Trophoblast cell (in vitro differentiated cells and primary cell): ENCODE data around the gene ATOSA.

Experiments used
- DNase-seq, 2 donors: peaks; one replicate each; pipeline ENCODE4 v3.0.0-alpha.2; 2016
- H2AFZ ChIP-seq: 2 replicates; pipeline ENCODE4 v1.6.1; 2013; ENCODE audit warnings: low read length, moderate library complexity, mild to moderate bottlenecking; ENCODE audit not compliant: insufficient read depth, poor library complexity
- H2AK5ac ChIP-seq: 2 replicates; pipeline ENCODE4 v1.6.1; 2013; ENCODE audit warnings: mild to moderate bottlenecking, low read length
- H2BK120ac ChIP-seq: 2 replicates; pipeline ENCODE4 v1.6.1; 2013; ENCODE audit warnings: low read length, mild to moderate bottlenecking, moderate library complexity; ENCODE audit not compliant: insufficient read depth, poor library complexity
- H2BK12ac ChIP-seq: 2 replicates; pipeline ENCODE4 v1.6.1; 2013; ENCODE audit warnings: mild to moderate bottlenecking, low read length, moderate library complexity
- H2BK5ac ChIP-seq: 2 replicates; pipeline ENCODE4 v1.6.1; 2013; ENCODE audit warnings: low read length, low read depth, moderate library complexity, mild to moderate bottlenecking; ENCODE audit not compliant: poor library complexity
- H3K14ac ChIP-seq: 2 replicates; pipeline ENCODE4 v1.6.1; 2013; ENCODE audit warnings: mild to moderate bottlenecking, low read length
- H3K18ac ChIP-seq: 2 replicates; pipeline ENCODE4 v1.6.1; 2013; ENCODE audit warnings: mild to moderate bottlenecking, low read length
- H3K23ac ChIP-seq: 2 replicates; pipeline ENCODE4 v1.6.1; 2013; ENCODE audit warnings: low read length
- H3K27ac ChIP-seq: 2 replicates; pipeline ENCODE4 v1.5.1; 2013; ENCODE audit warnings: low read depth, mild to moderate bottlenecking, inconsistent platforms, low read length, moderate library complexity
- H3K27me3 ChIP-seq: 2 replicates; pipeline ENCODE4 v1.6.1; 2013; ENCODE audit warnings: inconsistent platforms, mild to moderate bottlenecking, low read length, moderate library complexity; ENCODE audit not compliant: insufficient read depth
- H3K36me3 ChIP-seq, 2 experiments: 1 replicate in 1 of 2; 2 replicates in 1 of 2; pipeline ENCODE4 v1.6.1; 2013; ENCODE audit warnings: low read length in 2 of 2, mild to moderate bottlenecking in 2 of 2, moderate library complexity in 1 of 2; ENCODE audit not compliant: insufficient read depth in 2 of 2, control insufficient read depth in 1 of 2
- H3K4ac ChIP-seq: 2 replicates; pipeline ENCODE4 v1.6.1; 2013; ENCODE audit warnings: low read depth, mild to moderate bottlenecking, low read length, moderate library complexity
- H3K4me1 ChIP-seq, 2 experiments: 1 replicate in 1 of 2; 2 replicates in 1 of 2; pipeline ENCODE4 v1.6.1; 2013; ENCODE audit warnings: low read length in 2 of 2, mild to moderate bottlenecking in 2 of 2, moderate library complexity in 1 of 2; ENCODE audit not compliant: insufficient read depth in 2 of 2, control insufficient read depth in 1 of 2
- H3K4me2 ChIP-seq: 2 replicates; pipeline ENCODE4 v1.6.1; 2013; ENCODE audit warnings: inconsistent platforms, mild to moderate bottlenecking, low read length, moderate library complexity
- H3K4me3 ChIP-seq: 2 replicates; pipeline ENCODE4 v1.5.1; 2013; ENCODE audit warnings: mild to moderate bottlenecking, low read depth, low read length, inconsistent platforms
- H3K79me1 ChIP-seq: one replicate; pipeline ENCODE4 v1.6.1; 2013; ENCODE audit warnings: low read length
- H3K79me2 ChIP-seq: 2 replicates; pipeline ENCODE4 v1.6.1; 2013; ENCODE audit warnings: low read length, mild to moderate bottlenecking; ENCODE audit not compliant: control insufficient read depth, insufficient read depth, poor library complexity
- H3K9ac ChIP-seq: 2 replicates; pipeline ENCODE4 v1.6.1; 2013; ENCODE audit warnings: mild to moderate bottlenecking, low read length
- H3K9me3 ChIP-seq: 2 replicates; pipeline ENCODE4 v1.6.1; 2013; ENCODE audit warnings: low read depth, mild to moderate bottlenecking, control low read depth, inconsistent platforms, low read length; ENCODE audit not compliant: insufficient read depth
- H4K12ac ChIP-seq: 2 replicates; pipeline ENCODE4 v1.6.1; 2013; ENCODE audit warnings: low read depth, mild to moderate bottlenecking, low read length, moderate library complexity
- H4K8ac ChIP-seq: 2 replicates; pipeline ENCODE4 v1.6.1; 2013; ENCODE audit warnings: low read depth, mild to moderate bottlenecking, low read length, moderate library complexity
- H4K91ac ChIP-seq: one replicate; pipeline ENCODE4 v1.6.1; 2013; ENCODE audit warnings: low read depth, mild to moderate bottlenecking, low read length, moderate library complexity
- WGBS: extraction: QIAGEN DNeasy Blood & Tissue Kit; methylation state at CpG from one replicate; pipeline ENCODE4 v1.1.7; 2013; ENCODE audit warnings: missing lambda C conversion rate; ENCODE audit not compliant: insufficient read length, insufficient coverage; ENCODE audit errors: extremely low coverage; 5-methylcytosine and 5-hydroxymethylcytosine counted together

ATOSA gene

DNA sequence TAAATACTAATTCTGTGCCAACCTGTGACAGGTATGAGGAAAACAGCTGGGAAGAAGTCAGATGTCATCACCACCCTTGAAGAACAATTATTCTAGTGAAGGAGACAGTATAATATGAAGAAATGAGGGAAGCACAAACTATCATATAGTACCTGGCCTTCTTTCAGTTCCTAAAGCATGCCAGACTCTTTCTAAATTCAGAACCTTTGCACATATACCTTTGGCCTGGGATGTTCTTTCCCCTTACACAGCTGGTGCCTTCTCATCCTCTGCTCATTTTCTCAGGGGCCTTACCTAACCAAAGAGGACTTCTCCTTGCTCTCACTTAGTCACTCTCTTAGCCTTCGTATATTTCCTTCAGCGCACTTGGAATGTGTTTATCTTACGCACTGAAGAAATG is 19.0 kb downstream of the ATOSA start:
- Histone ChIP-seq H4K8ac (no peak overlapping the region), H3K4me1 (no peaks in the 10 kb centered on the region), H3K79me2 (no peaks in the 10 kb centered on the region), H3K9ac (no peak overlapping the region), H3K4me3 (no peak overlapping the region), H3K14ac (no peak overlapping the region), H2BK12ac (no peak overlapping the region), H3K27ac (no peak overlapping the region), H3K9me3 (no peaks in the 10 kb centered on the region), H3K4me2 (no peak overlapping the region), H2AFZ (no peak overlapping the region), H2BK120ac (no peak overlapping the region), H3K23ac (no peak overlapping the region), H3K36me3 (peaks cover 0 to 2% of the 10 kb centered on the region in 2 experiments), H2BK5ac (no peak overlapping the region), H4K91ac (no peak overlapping the region), H2AK5ac (no peak overlapping the region), H3K4ac (no peak overlapping the region), H4K12ac (no peak overlapping the region), H3K79me1 (no peaks in the 10 kb centered on the region), H3K18ac (no peak overlapping the region), H3K27me3 (no peaks in the 10 kb centered on the region)
- no peak for DNase-seq
- WGBS: no CpG with 5 or more reads among the region's 3 CpGs

DNA sequence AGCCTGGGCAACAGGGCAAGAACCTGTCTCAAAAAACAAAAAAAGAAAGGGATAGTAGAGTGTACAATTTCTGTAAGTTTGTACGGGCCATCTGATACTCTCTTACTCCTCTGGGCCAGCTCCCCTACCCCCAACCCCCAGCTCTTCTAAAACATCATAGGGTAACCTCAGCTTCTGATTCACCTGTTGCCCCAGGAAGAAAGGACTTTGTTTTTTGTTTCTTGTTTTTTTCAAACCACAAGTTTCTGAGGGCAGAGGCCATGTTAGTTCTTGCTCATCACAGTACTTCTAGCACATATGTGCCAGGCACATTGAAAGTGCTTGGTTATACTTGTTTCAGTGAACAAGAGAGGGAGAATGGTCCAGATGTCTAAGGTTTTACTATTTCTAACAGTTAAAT is 20.2 kb downstream of the ATOSA start:
- WGBS: no CpG with 5 or more reads among the region's 1 CpG
- no peak for DNase-seq

DNA sequence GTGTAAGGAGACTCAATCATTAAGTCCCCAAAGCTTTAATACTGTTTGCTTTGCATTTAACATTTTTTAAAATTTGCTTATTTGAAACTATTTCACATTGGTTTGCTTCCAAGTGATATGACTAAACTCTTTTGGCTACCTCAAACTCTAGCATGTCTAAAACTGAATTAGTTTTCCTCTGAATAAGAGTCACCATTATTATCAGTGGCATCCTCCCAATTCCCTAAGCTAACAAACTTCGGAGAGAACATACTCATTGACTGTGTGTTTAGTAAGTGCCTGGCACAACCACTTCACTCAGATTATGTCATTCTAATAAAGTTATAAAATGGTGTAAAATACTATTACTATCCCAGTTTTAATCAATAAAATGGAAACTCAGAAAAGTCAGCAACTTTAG is 21.9 kb downstream of the ATOSA start:
- Histone ChIP-seq H3K9ac (no peak overlapping the region), H3K14ac (no peak overlapping the region), H3K23ac (no peak overlapping the region), H4K8ac (no peak overlapping the region), H3K27me3 (no peaks in the 10 kb centered on the region), H4K12ac (no peak overlapping the region), H2BK12ac (no peak overlapping the region), H3K4me1 (no peaks in the 10 kb centered on the region), H3K79me1 (no peaks in the 10 kb centered on the region), H2BK5ac (no peak overlapping the region), H4K91ac (no peak overlapping the region), H3K18ac (no peak overlapping the region), H3K9me3 (no peaks in the 10 kb centered on the region), H2BK120ac (no peak overlapping the region), H3K79me2 (no peaks in the 10 kb centered on the region), H3K4ac (no peak overlapping the region), H3K36me3 (no peaks in the 10 kb centered on the region), H2AK5ac (no peak overlapping the region), H3K4me3 (no peak overlapping the region), H3K4me2 (no peak overlapping the region), H3K27ac (no peak overlapping the region), H2AFZ (no peak overlapping the region)
- WGBS: no CpG with 5 or more reads among the region's 1 CpG
- DNase-seq: no peak

More for the DNA sequence above, 20.2 kb downstream of the ATOSA start:
- Histone ChIP-seq H3K4me1 (no peaks in the 10 kb centered on the region), H3K9me3 (no peaks in the 10 kb centered on the region), H2AK5ac (no peak overlapping the region), H3K4me3 (no peak overlapping the region), H4K91ac (no peak overlapping the region), H3K27me3 (no peaks in the 10 kb centered on the region), H4K8ac (no peak overlapping the region), H2BK12ac (no peak overlapping the region), H3K9ac (no peak overlapping the region), H2BK120ac (no peak overlapping the region), H3K14ac (no peak overlapping the region), H3K4me2 (no peak overlapping the region), H2AFZ (no peak overlapping the region), H3K4ac (no peak overlapping the region), H3K36me3 (no peaks in the 10 kb centered on the region), H2BK5ac (no peak overlapping the region), H3K27ac (no peak overlapping the region), H3K79me1 (no peaks in the 10 kb centered on the region), H3K23ac (no peak overlapping the region), H4K12ac (no peak overlapping the region), H3K18ac (no peak overlapping the region), H3K79me2 (no peaks in the 10 kb centered on the region)

DNA sequence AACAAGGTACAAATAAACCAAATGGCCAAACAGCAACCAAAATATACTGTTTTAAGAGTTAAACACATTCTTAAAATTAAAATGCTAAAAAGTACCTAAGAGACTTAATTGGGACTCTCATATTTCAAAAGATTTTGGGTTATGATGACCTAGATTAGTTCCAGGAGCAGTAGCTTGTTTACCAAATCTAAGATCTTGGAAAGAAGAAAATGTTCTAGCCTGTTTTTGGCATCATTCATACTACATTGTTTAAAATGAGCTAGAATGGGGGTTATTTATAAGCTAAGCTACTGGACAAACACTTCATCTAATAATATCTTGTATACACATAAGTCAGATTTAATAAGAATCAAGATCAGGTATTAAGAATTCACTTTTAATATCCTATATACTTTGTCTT is 22.8 kb downstream of the ATOSA start:
- no peak overlapping the region for H2BK12ac ChIP-seq
- H4K8ac ChIP-seq: no peak overlapping the region
- no peak overlapping the region for H3K27ac ChIP-seq
- no peak overlapping the region for H2AK5ac ChIP-seq
- no peak overlapping the region for H4K91ac ChIP-seq
- no peak overlapping the region for H3K23ac ChIP-seq
- no peaks in the 10 kb centered on the region for H3K9me3 ChIP-seq
- H3K27me3 ChIP-seq: no peaks in the 10 kb centered on the region
- H2BK120ac ChIP-seq: no peak overlapping the region
- no peaks in the 10 kb centered on the region for H3K79me1 ChIP-seq
- no peaks in the 10 kb centered on the region for H3K79me2 ChIP-seq
- DNase-seq: no peak
- no peaks in the 10 kb centered on the region for H3K36me3 ChIP-seq
- no peak overlapping the region for H3K4me2 ChIP-seq
- H2AFZ ChIP-seq: no peak overlapping the region
- no peak overlapping the region for H3K18ac ChIP-seq
- no peak overlapping the region for H3K4me3 ChIP-seq
- no peak overlapping the region for H4K12ac ChIP-seq
- H3K14ac ChIP-seq: no peak overlapping the region
- no peaks in the 10 kb centered on the region for H3K4me1 ChIP-seq
- H2BK5ac ChIP-seq: no peak overlapping the region
- H3K4ac ChIP-seq: no peak overlapping the region
- H3K9ac ChIP-seq: no peak overlapping the region
